GM19099 (cell line): ENCODE data around the gene CCHCR1.

Source experiments
- POLR2A ChIP-seq: IDR thresholded peaks from 3 replicates; pipeline ENCODE4 v1.6.1; 2011; ENCODE audit warnings: low read depth; ENCODE audit not compliant: insufficient read length; ENCODE audit errors: extremely low read depth

The CCHCR1 gene

GRCh38 chr6:31162463-31163165 is 5.0 kb upstream of the CCHCR1 start:
- no peak for TF ChIP-seq POLR2A

GRCh38 chr6:31161216-31162126 is 3.9 kb upstream of the CCHCR1 start:
- no peak for TF ChIP-seq POLR2A

- no peak for TF ChIP-seq POLR2A
Measured at GRCh38 chr6:31158863-31159855, 1.6 kb upstream of the CCHCR1 start.

GRCh38 chr6:31158140-31158862 is 699 bp upstream of the CCHCR1 start, which contains the start of gene TCF19:
Gene TCF19, plus strand, starts transcription at chr6:31158589. Its CDS starts 881 bp downstream, at chr6:31159470.
- peak; percentile 56 for TF ChIP-seq POLR2A

GRCh38 chr6:31156641-31157040 is 961 bp downstream of the CCHCR1 start:
- no peak for TF ChIP-seq POLR2A

- no peak for TF ChIP-seq POLR2A
Measured at GRCh38 chr6:31154436-31154835, 3.2 kb downstream of the CCHCR1 start.

- TF ChIP-seq POLR2A = no peak
Measured at GRCh38 chr6:31152781-31153180, 4.8 kb downstream of the CCHCR1 start.

GRCh38 chr6:31149827-31150447 is 7.7 kb downstream of the CCHCR1 start:
- no peak for TF ChIP-seq POLR2A

GRCh38 chr6:31145386-31145785 is 12.2 kb downstream of the CCHCR1 start:
- no peak for TF ChIP-seq POLR2A

- TF ChIP-seq POLR2A = no peak
Measured at GRCh38 chr6:31144970-31145340, 12.6 kb downstream of the CCHCR1 start.

- no peak for TF ChIP-seq POLR2A
Measured at GRCh38 chr6:31144296-31144969, 13.2 kb downstream of the CCHCR1 start.

GRCh38 chr6:31143148-31143547 is 14.5 kb downstream of the CCHCR1 start:
- TF ChIP-seq POLR2A = no peak

GRCh38 chr6:31142361-31142761 is 15.2 kb downstream of the CCHCR1 start:
- no peak for TF ChIP-seq POLR2A
